GM18861 (cell line): Measurements from ENCODE around the gene CIAO2B.

Experiments used
- ATAC-seq: cut with Tn5 transposase; IDR thresholded peaks from one replicate; pipeline ENCODE4 v1.9.1; 2021; ENCODE audit not compliant: unreplicated experiment

The CIAO2B gene

GRCh38 chr16:66920924-66921680 is 13.1 kb downstream of the CIAO2B start:
- no peak for ATAC-seq

- ATAC-seq: no peak
These were observed 14.0 kb downstream of the CIAO2B start for GRCh38 chr16:66920299-66920590.

GRCh38 chr16:66919569-66920298 is 14.5 kb downstream of the CIAO2B start:
- ATAC-seq: no peak

GRCh38 chr16:66918803-66919568 is 15.2 kb downstream of the CIAO2B start, which contains the start of gene CDH16:
Gene CDH16, minus strand, starts transcription at chr16:66918885. Its CDS starts 820 bp downstream, at chr16:66918065.
- no peak for ATAC-seq

GRCh38 chr16:66918355-66918754 is 15.8 kb downstream of the CIAO2B start:
- ATAC-seq: no peak

GRCh38 chr16:66917741-66918140 is 16.5 kb downstream of the CIAO2B start:
- ATAC-seq: no peak

GRCh38 chr16:66916518-66916917 is 17.7 kb downstream of the CIAO2B start:
- ATAC-seq: no peak

- no peak for ATAC-seq
These were observed 19.2 kb downstream of the CIAO2B start for GRCh38 chr16:66915041-66915440.

GRCh38 chr16:66914541-66914940 is 19.7 kb downstream of the CIAO2B start:
- ATAC-seq: no peak

- no peak for ATAC-seq
These were observed 20.5 kb downstream of the CIAO2B start for GRCh38 chr16:66913711-66914110.

GRCh38 chr16:66913081-66913480 is 21.1 kb downstream of the CIAO2B start:
- ATAC-seq: no peak

- no peak for ATAC-seq
These were observed 22.4 kb downstream of the CIAO2B start for GRCh38 chr16:66911801-66912200.

GRCh38 chr16:66911112-66911511 is 23.1 kb downstream of the CIAO2B start:
- ATAC-seq: no peak

GRCh38 chr16:66910175-66910940 is 23.8 kb downstream of the CIAO2B start:
- no peak for ATAC-seq

GRCh38 chr16:66908762-66909559 is 25.2 kb downstream of the CIAO2B start:
- no peak for ATAC-seq

GRCh38 chr16:66908116-66908515 is 26.1 kb downstream of the CIAO2B start:
- ATAC-seq: no peak

- ATAC-seq: no peak
These were observed 27.0 kb downstream of the CIAO2B start for GRCh38 chr16:66906916-66907836.

GRCh38 chr16:66905633-66906539 is 28.3 kb downstream of the CIAO2B start:
- no peak for ATAC-seq
